Measurements from ENCODE around the gene MACROH2A1. TPM values are rescaled to one million over a fixed set of nuclear protein-coding genes. Genes with fewer than 3 reads are reported as not detected.

MACROH2A1 gene
- total RNA-seq, 2 donors from 2014 or later, result 84.8 to 173 TPM

GRCh38 chr5:135348918-135349317 is 50.1 kb downstream of the MACROH2A1 start:
- Mint-ChIP-seq H3K4me3 (no peak overlapping the region), H3K4me1 (no peaks in the 10 kb centered on the region), H3K36me3 (ENCODE audit: low read depth) (peaks cover 84% of the 10 kb centered on the region), H3K27ac (peak overlapping the region; percentile 19), H3K9me3 (no peaks in the 10 kb centered on the region), H3K27me3 (no peaks in the 10 kb centered on the region)
- no peak for ATAC-seq (replicated peaks)

DNA sequence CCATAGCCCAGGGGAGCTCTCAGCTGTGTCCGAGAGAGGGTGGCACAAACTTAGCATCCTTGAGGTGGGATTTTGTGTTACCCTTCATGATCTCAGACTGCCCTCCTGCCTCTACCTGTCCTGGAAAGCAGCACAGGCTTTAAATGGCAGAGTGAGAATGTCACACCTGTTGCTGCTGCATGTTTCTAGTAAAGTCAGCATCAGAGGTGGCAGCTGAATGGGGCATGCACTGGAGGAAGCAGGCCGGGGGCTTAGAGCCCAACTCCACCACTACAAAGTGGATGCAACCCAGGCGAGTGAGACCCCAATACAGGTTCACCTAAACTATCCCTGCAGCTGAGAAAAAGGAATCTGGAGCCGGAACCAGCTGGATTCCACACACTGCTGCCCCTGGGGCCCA is 51.6 kb downstream of the MACROH2A1 start:
- ATAC-seq (replicated peaks), result no peak
- Mint-ChIP-seq H3K4me3 (no peak overlapping the region), H3K27ac (no peak overlapping the region), H3K36me3 (ENCODE audit: low read depth) (peaks cover 89% of the 10 kb centered on the region), H3K4me1 (no peaks in the 10 kb centered on the region), H3K9me3 (no peaks in the 10 kb centered on the region), H3K27me3 (no peaks in the 10 kb centered on the region)

- H3K36me3 Mint-ChIP-seq (ENCODE audit: low read depth), result peaks cover 89% of the 10 kb centered on the region
- H3K4me3 Mint-ChIP-seq, result no peak overlapping the region
- H3K4me1 Mint-ChIP-seq, result no peaks in the 10 kb centered on the region
- peak overlapping the region; percentile 46 for H3K27ac Mint-ChIP-seq
- no peaks in the 10 kb centered on the region for H3K27me3 Mint-ChIP-seq
- H3K9me3 Mint-ChIP-seq, result no peaks in the 10 kb centered on the region
- no peak for ATAC-seq (replicated peaks)
Measured at GRCh38 chr5:135345956-135346731, 52.9 kb downstream of the MACROH2A1 start.

DNA sequence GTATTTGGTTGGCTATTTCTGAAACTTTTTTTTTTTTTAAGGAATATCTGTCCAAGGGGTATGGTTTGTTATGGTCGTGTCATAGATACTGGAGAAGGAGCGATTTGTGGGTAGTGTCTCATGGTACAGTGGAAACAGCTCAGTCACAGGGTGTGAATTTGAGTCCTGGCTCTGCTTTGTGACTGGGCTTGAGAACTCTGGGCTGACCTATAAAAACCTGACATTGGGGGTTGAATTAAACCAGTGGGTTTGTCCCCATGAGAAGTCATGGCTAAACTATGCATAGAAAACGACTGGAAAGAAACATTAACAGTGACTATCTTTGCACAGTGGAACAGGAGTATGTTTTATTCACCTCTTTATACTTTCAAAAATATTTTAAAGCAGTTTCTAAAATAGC is 54.7 kb downstream of the MACROH2A1 start:
- no peak overlapping the region for H3K4me3 Mint-ChIP-seq
- no peaks in the 10 kb centered on the region for H3K4me1 Mint-ChIP-seq
- no peaks in the 10 kb centered on the region for H3K9me3 Mint-ChIP-seq
- H3K27ac Mint-ChIP-seq, result peak overlapping the region; percentile 23
- H3K27me3 Mint-ChIP-seq, result no peaks in the 10 kb centered on the region
- peaks cover 91% of the 10 kb centered on the region for H3K36me3 Mint-ChIP-seq (ENCODE audit: low read depth)
- ATAC-seq (replicated peaks), result no peak

- Mint-ChIP-seq H3K27ac (peak overlapping the region; percentile 23), H3K4me1 (no peaks in the 10 kb centered on the region), H3K9me3 (no peaks in the 10 kb centered on the region), H3K27me3 (no peaks in the 10 kb centered on the region), H3K4me3 (no peak overlapping the region), H3K36me3 (ENCODE audit: low read depth) (peaks cover 87% of the 10 kb centered on the region)
- no peak for ATAC-seq (replicated peaks)
Measured at GRCh38 chr5:135343413-135343812, 55.6 kb downstream of the MACROH2A1 start.

DNA sequence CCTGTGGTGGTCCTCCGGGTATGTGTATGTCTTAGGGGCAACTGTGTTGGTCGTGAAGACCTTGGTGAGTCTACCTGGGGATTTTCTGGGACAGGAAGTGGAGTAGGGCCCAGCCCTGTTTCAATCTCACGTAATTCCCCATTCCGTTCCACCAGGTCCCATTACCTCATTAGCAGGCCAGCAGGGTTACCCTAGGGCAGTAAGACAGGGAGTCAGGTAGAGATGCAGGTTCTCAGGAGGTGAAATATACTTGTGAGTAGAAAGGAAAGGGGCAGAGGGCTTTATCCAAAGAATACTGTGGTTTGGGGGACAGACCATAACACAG is 56.5 kb downstream of the MACROH2A1 start:
- ATAC-seq (replicated peaks), result no peak
- H3K36me3 Mint-ChIP-seq (ENCODE audit: low read depth), result peaks cover 83% of the 10 kb centered on the region
- H3K9me3 Mint-ChIP-seq, result no peaks in the 10 kb centered on the region
- peak overlapping the region; percentile 65 for H3K27ac Mint-ChIP-seq
- no peaks in the 10 kb centered on the region for H3K27me3 Mint-ChIP-seq
- H3K4me1 Mint-ChIP-seq, result no peaks in the 10 kb centered on the region
- H3K4me3 Mint-ChIP-seq, result no peak overlapping the region

DNA sequence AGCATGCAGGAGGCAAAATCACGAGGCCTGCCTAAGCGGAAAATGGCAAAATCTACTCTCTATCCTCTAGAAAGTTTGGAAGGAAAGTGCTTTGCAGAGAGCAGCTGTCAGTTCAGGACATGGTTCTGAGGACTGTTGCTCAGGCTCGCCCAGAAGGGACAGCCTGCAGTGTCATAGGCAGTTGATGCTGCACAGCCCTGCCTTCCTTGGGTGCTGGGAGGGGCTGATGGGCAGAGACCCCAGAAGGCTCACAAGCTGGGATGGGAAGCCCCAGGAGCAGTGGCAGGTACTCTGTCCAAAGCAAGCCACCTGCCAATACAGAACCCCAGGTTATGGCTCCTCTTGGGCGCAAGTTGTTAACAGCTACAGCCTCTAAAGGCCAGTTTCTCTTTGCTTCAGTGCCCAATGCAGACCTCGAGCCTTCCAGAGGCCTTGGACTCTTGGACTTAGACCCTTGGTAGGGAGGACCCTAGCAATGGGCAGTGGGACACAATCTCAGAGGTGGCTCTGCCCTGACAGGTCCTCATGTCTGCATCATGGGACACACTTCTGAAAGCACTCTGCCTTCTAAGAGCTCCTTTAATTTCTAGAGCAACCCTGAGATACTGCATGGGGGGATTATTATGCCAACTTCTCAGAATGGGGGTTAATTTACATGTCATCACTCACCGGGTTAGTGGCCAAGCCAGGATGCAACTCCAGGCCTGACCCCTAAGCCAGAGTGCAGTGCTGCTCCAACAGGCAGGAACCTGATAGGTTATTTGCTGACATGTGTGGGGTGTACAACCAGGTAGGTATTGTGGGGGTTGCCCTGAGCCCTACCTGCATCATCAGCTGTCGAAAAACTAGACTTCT is 57.1 kb downstream of the MACROH2A1 start:
- no peaks in the 10 kb centered on the region for H3K27me3 Mint-ChIP-seq
- no peak for ATAC-seq (replicated peaks)
- no peak overlapping the region for H3K4me3 Mint-ChIP-seq
- peaks cover 81% of the 10 kb centered on the region for H3K36me3 Mint-ChIP-seq (ENCODE audit: low read depth)
- H3K4me1 Mint-ChIP-seq, result no peaks in the 10 kb centered on the region
- no peaks in the 10 kb centered on the region for H3K9me3 Mint-ChIP-seq
- peak overlapping the region; percentile 65 for H3K27ac Mint-ChIP-seq

- peak overlapping the region; percentile 24 for H3K27ac Mint-ChIP-seq
- no peaks in the 10 kb centered on the region for H3K27me3 Mint-ChIP-seq
- peaks cover 81% of the 10 kb centered on the region for H3K36me3 Mint-ChIP-seq (ENCODE audit: low read depth)
- ATAC-seq (replicated peaks), result no peak
- no peak overlapping the region for H3K4me3 Mint-ChIP-seq
- no peaks in the 10 kb centered on the region for H3K9me3 Mint-ChIP-seq
- H3K4me1 Mint-ChIP-seq, result no peaks in the 10 kb centered on the region
Measured at GRCh38 chr5:135341016-135341666, 57.9 kb downstream of the MACROH2A1 start.

DNA sequence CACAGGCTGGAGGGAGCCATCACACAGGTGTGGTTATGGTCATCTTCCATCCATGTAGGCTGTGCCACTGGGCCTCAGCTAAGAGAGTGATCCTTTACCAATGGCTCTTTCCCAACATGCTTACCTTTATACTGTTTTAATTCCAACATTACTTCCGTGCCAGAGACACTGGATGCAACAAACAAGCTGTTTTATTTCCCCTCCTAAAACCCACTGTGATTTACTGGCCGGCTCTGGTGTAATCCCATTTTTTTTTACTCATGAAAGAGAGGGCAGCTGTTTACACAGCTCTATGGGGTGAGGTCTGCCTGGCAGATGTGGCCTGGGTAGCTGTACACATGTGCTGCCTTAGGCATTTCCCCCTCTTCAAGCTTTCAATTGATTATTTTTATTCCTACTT is 58.5 kb downstream of the MACROH2A1 start:
- Mint-ChIP-seq H3K9me3 (no peaks in the 10 kb centered on the region), H3K27me3 (no peaks in the 10 kb centered on the region), H3K36me3 (ENCODE audit: low read depth) (peaks cover 81% of the 10 kb centered on the region), H3K27ac (peak overlapping the region; percentile 24), H3K4me1 (no peaks in the 10 kb centered on the region), H3K4me3 (no peak overlapping the region)
- ATAC-seq (replicated peaks), result no peak

DNA sequence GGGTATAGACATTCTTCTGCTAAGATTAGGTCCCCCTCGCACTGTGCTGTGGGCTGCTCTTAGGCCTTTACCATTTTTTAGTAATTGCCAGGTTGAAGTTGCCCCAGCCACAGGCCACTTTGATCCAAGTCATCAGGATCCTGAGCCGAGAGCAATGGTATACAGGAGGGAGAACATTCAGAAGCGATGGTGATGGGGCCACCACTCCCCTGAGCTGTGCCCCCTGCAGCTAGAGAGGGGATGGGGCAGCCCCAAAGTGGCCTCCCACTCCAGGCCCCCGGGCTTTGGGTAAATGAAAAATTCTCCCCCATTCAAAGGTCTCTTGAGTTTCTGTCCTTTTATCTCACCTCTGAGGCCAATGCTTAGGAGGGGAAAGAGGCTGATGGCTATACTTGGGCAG is 59.4 kb downstream of the MACROH2A1 start:
- H3K36me3 Mint-ChIP-seq (ENCODE audit: low read depth), result peaks cover 81% of the 10 kb centered on the region
- no peak overlapping the region for H3K27ac Mint-ChIP-seq
- H3K4me1 Mint-ChIP-seq, result no peaks in the 10 kb centered on the region
- ATAC-seq (replicated peaks), result no peak
- H3K27me3 Mint-ChIP-seq, result no peaks in the 10 kb centered on the region
- H3K4me3 Mint-ChIP-seq, result no peak overlapping the region
- H3K9me3 Mint-ChIP-seq, result no peaks in the 10 kb centered on the region

- Mint-ChIP-seq H3K4me1 (no peaks in the 10 kb centered on the region), H3K9me3 (no peaks in the 10 kb centered on the region), H3K4me3 (no peak overlapping the region), H3K27me3 (no peaks in the 10 kb centered on the region), H3K27ac (no peak overlapping the region), H3K36me3 (ENCODE audit: low read depth) (peaks cover 81% of the 10 kb centered on the region)
- no peak for ATAC-seq (replicated peaks)
Measured at GRCh38 chr5:135339189-135339588, 59.8 kb downstream of the MACROH2A1 start.

DNA sequence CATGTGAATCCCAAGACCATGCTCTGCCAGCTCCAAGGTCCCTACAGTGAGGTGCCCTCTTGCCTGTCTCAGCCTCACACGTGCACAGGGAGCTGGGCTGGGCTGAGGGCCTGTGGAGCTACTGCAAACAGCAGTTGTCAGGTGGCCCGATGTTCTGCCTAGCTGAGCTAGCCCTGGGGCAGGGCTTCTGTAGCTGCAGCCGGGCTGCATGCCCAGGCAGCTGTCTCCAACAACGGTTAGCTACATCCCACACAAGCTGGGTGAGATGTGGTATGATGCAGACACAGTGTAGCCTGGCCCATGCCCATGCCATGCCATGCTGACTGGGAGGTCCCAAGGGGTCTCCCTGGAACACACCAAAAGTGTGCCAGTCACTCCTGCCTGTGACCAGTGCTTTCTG is 62.0 kb downstream of the MACROH2A1 start:
- Mint-ChIP-seq H3K4me3 (no peak overlapping the region), H3K36me3 (ENCODE audit: low read depth) (peaks cover 79% of the 10 kb centered on the region), H3K27me3 (no peaks in the 10 kb centered on the region), H3K9me3 (no peaks in the 10 kb centered on the region), H3K4me1 (no peaks in the 10 kb centered on the region), H3K27ac (no peak overlapping the region)
- ATAC-seq (replicated peaks), result no peak

DNA sequence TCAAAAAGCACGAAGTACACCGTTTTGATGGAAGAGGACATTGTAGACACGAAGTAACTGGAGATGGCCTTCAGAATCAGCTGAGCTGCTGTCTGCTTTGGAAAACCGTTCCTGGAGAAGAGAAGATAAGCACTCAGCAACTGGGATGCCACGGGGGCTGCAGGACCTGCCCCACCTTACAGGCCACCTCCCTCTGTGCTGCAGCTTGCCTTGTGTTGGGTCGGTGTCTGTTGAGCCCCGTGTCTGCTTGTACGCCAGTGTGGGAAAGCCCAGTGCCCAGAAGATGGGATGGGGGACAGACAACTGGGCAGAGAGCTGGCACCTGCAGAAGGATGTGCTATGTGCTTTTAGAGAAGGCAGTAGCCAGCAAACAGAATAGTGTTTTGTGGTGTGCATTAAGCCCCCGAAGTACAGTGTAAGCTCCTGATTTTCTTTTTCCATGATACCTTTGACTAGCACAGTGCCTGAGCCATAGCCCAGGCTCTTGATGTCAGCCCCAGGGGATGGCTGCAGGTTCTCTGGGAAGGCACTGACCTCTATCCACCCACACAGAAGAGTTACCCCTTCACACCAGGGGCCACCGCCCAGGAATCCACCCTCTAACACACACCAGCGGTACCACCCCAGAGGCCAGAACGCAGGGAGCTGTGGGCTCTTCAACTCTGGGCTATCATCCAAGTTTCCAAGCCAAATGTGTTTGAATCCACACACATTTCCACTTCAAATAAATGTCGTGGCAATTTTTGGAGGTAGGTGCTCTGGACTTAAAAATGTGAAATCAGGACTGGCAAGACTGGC is 63.8 kb downstream of the MACROH2A1 start:
- no peak overlapping the region for H3K27ac Mint-ChIP-seq
- H3K4me3 Mint-ChIP-seq, result no peak overlapping the region
- peaks cover 68% of the 10 kb centered on the region for H3K36me3 Mint-ChIP-seq (ENCODE audit: low read depth)
- no peaks in the 10 kb centered on the region for H3K9me3 Mint-ChIP-seq
- no peak for ATAC-seq (replicated peaks)
- no peaks in the 10 kb centered on the region for H3K4me1 Mint-ChIP-seq
- H3K27me3 Mint-ChIP-seq, result no peaks in the 10 kb centered on the region
